Measurements from ENCODE around the gene KSR2.

The KSR2 gene

GRCh38 chr12:117577122-117577657 lies 391.6 kb downstream of the KSR2 start:
- DNase-seq (ENCODE audit: low read depth): no peak
- TF ChIP-seq CTCF (conservative IDR thresholded peaks at IDR 0.05; ENCODE audit: low read depth, low read length): no peak
- H3K4me3 ChIP-seq (ENCODE audit: low read depth, low read length): no peak overlapping the region

GRCh38 chr12:117576053-117576452 lies 392.7 kb downstream of the KSR2 start:
- no peak overlapping the region for H3K4me3 ChIP-seq (ENCODE audit: low read depth, low read length)
- no peak for DNase-seq (ENCODE audit: low read depth)
- no peak for TF ChIP-seq CTCF (conservative IDR thresholded peaks at IDR 0.05; ENCODE audit: low read depth, low read length)

GRCh38 chr12:117574655-117575054 lies 394.1 kb downstream of the KSR2 start:
- no peak overlapping the region for H3K4me3 ChIP-seq (ENCODE audit: low read depth, low read length)
- no peak for TF ChIP-seq CTCF (conservative IDR thresholded peaks at IDR 0.05; ENCODE audit: low read depth, low read length)
- DNase-seq (ENCODE audit: low read depth): no peak

- no peak overlapping the region for H3K4me3 ChIP-seq (ENCODE audit: low read depth, low read length)
- DNase-seq (ENCODE audit: low read depth): no peak
These were observed 396.0 kb downstream of the KSR2 start for GRCh38 chr12:117572755-117573154.

GRCh38 chr12:117571321-117571720 lies 397.5 kb downstream of the KSR2 start:
- H3K4me3 ChIP-seq (ENCODE audit: low read depth, low read length): no peak overlapping the region
- no peak for TF ChIP-seq CTCF (conservative IDR thresholded peaks at IDR 0.05; ENCODE audit: low read depth, low read length)
- DNase-seq (ENCODE audit: low read depth): no peak

More at GRCh38 chr12:117572755-117573154, 396.0 kb downstream of the KSR2 start:
- TF ChIP-seq CTCF (conservative IDR thresholded peaks at IDR 0.05; ENCODE audit: low read depth, low read length): no peak

GRCh38 chr12:117570608-117571007 lies 398.2 kb downstream of the KSR2 start:
- H3K4me3 ChIP-seq (ENCODE audit: low read depth, low read length): no peak overlapping the region
- DNase-seq (ENCODE audit: low read depth): no peak
- no peak for TF ChIP-seq CTCF (conservative IDR thresholded peaks at IDR 0.05; ENCODE audit: low read depth, low read length)

GRCh38 chr12:117567644-117568216 lies 401.1 kb downstream of the KSR2 start:
- no peak for TF ChIP-seq CTCF (conservative IDR thresholded peaks at IDR 0.05; ENCODE audit: low read depth, low read length)
- no peak overlapping the region for H3K4me3 ChIP-seq (ENCODE audit: low read depth, low read length)
- DNase-seq (ENCODE audit: low read depth): no peak

Data from choroid plexus epithelial cell (primary cell).